Suprapubic skin (tissue), 4 donors: ENCODE data around the gene ATXN2. TPM values are rescaled to one million over a fixed set of nuclear protein-coding genes. Genes with fewer than 3 reads are reported as not detected.

Experiments used
- DNase-seq, 2 donors: peaks; one replicate each; pipeline ENCODE4 v3.0.0-alpha.2; 2019; ENCODE audit warnings: low spot score in 2 of 2
- H3K27ac ChIP-seq: fragments of 200-600 bp; sonication (generic); one replicate; pipeline ENCODE4 v1.5.1; 2019
- H3K27me3 ChIP-seq: fragments of 200-600 bp; sonication (generic); one replicate; pipeline ENCODE4 v1.5.1; 2019
- H3K36me3 ChIP-seq: fragments of 200-600 bp; sonication (generic); one replicate; pipeline ENCODE4 v1.5.1; 2019
- H3K4me1 ChIP-seq: fragments of 200-600 bp; sonication (generic); one replicate; pipeline ENCODE4 v1.5.1; 2019
- H3K4me3 ChIP-seq: fragments of 200-600 bp; sonication (generic); one replicate; pipeline ENCODE4 v1.5.1; 2019; ENCODE audit warnings: mild to moderate bottlenecking
- H3K9me3 ChIP-seq: fragments of 200-600 bp; sonication (generic); one replicate; pipeline ENCODE4 v1.5.1; 2019
- CTCF ChIP-seq, 2 donors: fragments of 200-600 bp in 1 of 2; fragments of 450-650 bp in 1 of 2; sonication (generic) in 1 of 2; IDR thresholded peaks; one replicate each; pipeline ENCODE4 v1.5.1; 2016 to 2019; ENCODE audit warnings: antibody characterized with exemption in 2 of 2, mild to moderate bottlenecking in 1 of 2, moderate library complexity in 1 of 2
- EP300 ChIP-seq: sonication (generic); formaldehyde crosslinking; IDR thresholded peaks from one replicate; pipeline ENCODE4 v1.6.1; 2017; ENCODE audit warnings: antibody characterized with exemption
- POLR2A ChIP-seq, 2 donors: fragments of 450-650 bp; IDR thresholded peaks; one replicate each; pipeline ENCODE4 v1.6.1; 2017; ENCODE audit warnings: antibody characterized with exemption in 2 of 2, mild to moderate bottlenecking in 2 of 2, moderate library complexity in 2 of 2
- POLR2AphosphoS5 ChIP-seq, 3 donors: sonication (generic); formaldehyde crosslinking; IDR thresholded peaks; one replicate each; pipeline ENCODE4 v1.6.1; 2017; ENCODE audit warnings: antibody characterized with exemption in 3 of 3
- WGBS: methylation state at CpG from one replicate; pipeline ENCODE4 v1.1.5; 2018; 5-methylcytosine and 5-hydroxymethylcytosine counted together
- total RNA-seq, 4 donors: library from RNA; depleted of rRNA; stranded (reverse); fragments of >200 nt; gene quantifications; one replicate each; pipeline ENCODE4 v1.1.0, GENCODE V29; 2016

Gene ATXN2
- total RNA-seq, 4 donors from 2014 or later, result 23.3 to 62.8 (median 35.8) TPM

- WGBS, result 89% methylated on average over 2 of the region's 2 CpGs
- no peaks in the 10 kb centered on the region for H3K27me3 ChIP-seq
- H3K9me3 ChIP-seq, result no peaks in the 10 kb centered on the region
- peaks cover 17% of the 10 kb centered on the region for H3K4me1 ChIP-seq
- peaks cover 23% of the 10 kb centered on the region for H3K36me3 ChIP-seq
- no peak overlapping the region for H3K27ac ChIP-seq
- H3K4me3 ChIP-seq, result no peak overlapping the region
- no peak for TF ChIP-seq CTCF (IDR thresholded peaks at IDR 0.05)
- TF ChIP-seq EP300, result no peak
- no peak for TF ChIP-seq POLR2A (IDR thresholded peaks at IDR 0.05)
- TF ChIP-seq POLR2AphosphoS5 (IDR thresholded peaks at IDR 0.05), result no peak
- DNase-seq, result no peak
Observed at GRCh38 chr12:111417290-111417689, 181.8 kb downstream of the ATXN2 start.

- WGBS, result 92% methylated on average over 7 of the region's 7 CpGs
- Histone ChIP-seq H3K4me1 (peaks cover 41% of the 10 kb centered on the region), H3K27ac (no peak overlapping the region), H3K4me3 (no peak overlapping the region), H3K27me3 (no peaks in the 10 kb centered on the region), H3K9me3 (no peaks in the 10 kb centered on the region), H3K36me3 (peaks cover 17% of the 10 kb centered on the region)
- no peak for TF ChIP-seq POLR2AphosphoS5 (IDR thresholded peaks at IDR 0.05)
- no peak for DNase-seq
Observed at GRCh38 chr12:111414711-111415252, 184.3 kb downstream of the ATXN2 start.

- DNase-seq, result no peak
- Histone ChIP-seq H3K4me1 (peaks cover 53% of the 10 kb centered on the region), H3K27ac (no peak overlapping the region), H3K36me3 (peaks cover 6% of the 10 kb centered on the region), H3K9me3 (no peaks in the 10 kb centered on the region), H3K27me3 (no peaks in the 10 kb centered on the region), H3K4me3 (no peak overlapping the region)
- TF ChIP-seq EP300, result no peak
- no peak for TF ChIP-seq POLR2AphosphoS5 (IDR thresholded peaks at IDR 0.05)
- TF ChIP-seq POLR2A (IDR thresholded peaks at IDR 0.05), result no peak
- TF ChIP-seq CTCF (IDR thresholded peaks at IDR 0.05), result no peak
- 76% methylated on average over 9 of the region's 12 CpGs for WGBS
Observed at GRCh38 chr12:111413442-111414086, 185.6 kb downstream of the ATXN2 start.

GRCh38 chr12:111412830-111413441 lies 186.2 kb downstream of the ATXN2 start:
- Histone ChIP-seq H3K4me1 (peaks cover 59% of the 10 kb centered on the region), H3K9me3 (no peaks in the 10 kb centered on the region), H3K27ac (peak overlapping the region; percentile 57), H3K27me3 (no peaks in the 10 kb centered on the region), H3K36me3 (peaks cover 1% of the 10 kb centered on the region), H3K4me3 (no peak overlapping the region)
- DNase-seq, result no peak
- TF ChIP-seq EP300 (no peak), POLR2A (IDR thresholded peaks at IDR 0.05) (no peak), CTCF (IDR thresholded peaks at IDR 0.05) (no peak), POLR2AphosphoS5 (IDR thresholded peaks at IDR 0.05) (no peak)
- 60% methylated on average over 6 of the region's 6 CpGs for WGBS

GRCh38 chr12:111412007-111412829 lies 186.9 kb downstream of the ATXN2 start:
- TF ChIP-seq POLR2AphosphoS5 (IDR thresholded peaks at IDR 0.05) (no peak), EP300 (no peak), POLR2A (IDR thresholded peaks at IDR 0.05) (no peak), CTCF (IDR thresholded peaks at IDR 0.05) (no peak)
- peaks cover 63% of the 10 kb centered on the region for H3K4me1 ChIP-seq
- H3K27me3 ChIP-seq, result no peaks in the 10 kb centered on the region
- H3K27ac ChIP-seq, result peak overlapping the region; percentile 57
- WGBS, result 66% methylated on average over 15 of the region's 15 CpGs
- no peak for DNase-seq
- H3K4me3 ChIP-seq, result no peak overlapping the region
- no peaks in the 10 kb centered on the region for H3K36me3 ChIP-seq
- no peaks in the 10 kb centered on the region for H3K9me3 ChIP-seq
